MCF 10A (cell line): Measurements from ENCODE around the gene LGR4. TPM values are rescaled to one million over a fixed set of nuclear protein-coding genes. Genes with fewer than 3 reads are reported as not detected.

Source experiments
- BruUV-seq: library from RNA; stranded (reverse); fragments of 400-500 nt; replicated peaks from 2 replicates; lab custom pipeline; 2021; lab: Mats Ljungman, UMichigan
- CTCF ChIA-PET: fragments of 300-600 bp; sonication (Branson Sonifier 250); formaldehyde crosslinking; extraction: SDS; loops from one replicate; lab custom pipeline; 2021; ENCODE audit warnings: antibody characterized with exemption, inconsistent platforms; lab: Yijun Ruan, JAX
- POLR2A ChIA-PET: fragments of 300-600, 350-650 bp; sonication (Branson Sonifier 250); formaldehyde crosslinking; extraction: SDS; loops from one replicate; lab custom pipeline; 2020; ENCODE audit warnings: antibody characterized with exemption, inconsistent platforms; lab: Yijun Ruan, JAX
- DNase-seq: peaks from one replicate; pipeline ENCODE4 v3.0.0-alpha.2; 2018; ENCODE audit not compliant: unreplicated experiment
- H3K27ac Mint-ChIP-seq: one replicate; pipeline ENCODE4 v1.8.0; 2022; ENCODE audit warnings: mild to moderate bottlenecking, low read depth, mixed read lengths; ENCODE audit not compliant: unreplicated experiment
- H3K27me3 Mint-ChIP-seq: one replicate; pipeline ENCODE4 v1.8.0; 2022; ENCODE audit warnings: mixed read lengths; ENCODE audit not compliant: insufficient read depth, unreplicated experiment
- H3K36me3 Mint-ChIP-seq: one replicate; pipeline ENCODE4 v1.8.0; 2022; ENCODE audit warnings: mild to moderate bottlenecking, moderate library complexity, mixed read lengths; ENCODE audit not compliant: insufficient read depth, unreplicated experiment
- H3K4me1 Mint-ChIP-seq: one replicate; pipeline ENCODE4 v1.8.0; 2022; ENCODE audit warnings: mixed read lengths; ENCODE audit not compliant: insufficient read depth, unreplicated experiment
- H3K4me3 Mint-ChIP-seq: one replicate; pipeline ENCODE4 v1.8.0; 2022; ENCODE audit warnings: mild to moderate bottlenecking, moderate library complexity, mixed read lengths; ENCODE audit not compliant: unreplicated experiment
- H3K9me3 Mint-ChIP-seq: one replicate; pipeline ENCODE4 v1.8.0; 2022; ENCODE audit warnings: mixed read lengths; ENCODE audit not compliant: unreplicated experiment
- CTCF ChIP-seq: fragments of 200-600 bp; IDR thresholded peaks from one replicate; pipeline ENCODE4 v1.8.0; 2022; ENCODE audit warnings: antibody characterized with exemption, mild to moderate bottlenecking; ENCODE audit not compliant: unreplicated experiment
- intact Hi-C: fragments of 100-400 bp; cut with micrococcal nuclease; formaldehyde crosslinking; loops from 2 replicates; pipeline ENCODE4 v1.14.1; 2022
- total RNA-seq: library from RNA; stranded (reverse); gene quantifications from 2 replicates; pipeline ENCODE4 v1.2.3, GENCODE V29; 2022

The LGR4 gene
- total RNA-seq, 1 experiment from 2014 or later, result 14.2 TPM

GRCh38 chr11:27466363-27466762 is 6.2 kb downstream of the LGR4 start:
- intact Hi-C loops, result loop anchor here (5.0 kb wide), 1 partner anchor 64 kb away; no protein-coding TSS in a partner anchor
- peak overlapping the region; percentile 79 for H3K27ac Mint-ChIP-seq
- ChIA-PET POLR2A (interaction anchor here (0.6 to 5.3 kb wide), 12 partner anchors 10 to 103 kb away, joined by 3 to 92 read pairs (median 13); partner anchors contain the start of gene CCDC34), CTCF (interaction anchor here (1.3 kb wide), 1 partner anchor 9 kb away, joined by 6 read pairs; no protein-coding TSS in a partner anchor)
- H3K4me1 Mint-ChIP-seq, result peaks cover 49% of the 10 kb centered on the region
- no TSS peak for BruUV-seq
- no peaks in the 10 kb centered on the region for H3K27me3 Mint-ChIP-seq
- H3K9me3 Mint-ChIP-seq, result no peaks in the 10 kb centered on the region
- TF ChIP-seq CTCF, result no peak
- DNase-seq, result no peak
- peaks cover 10% of the 10 kb centered on the region for H3K36me3 Mint-ChIP-seq
- peak overlapping the region; percentile 10 for H3K4me3 Mint-ChIP-seq

- peak overlapping the region; percentile 38 for H3K4me3 Mint-ChIP-seq
- no peaks in the 10 kb centered on the region for H3K27me3 Mint-ChIP-seq
- intact Hi-C loops, result loop anchor here (5.0 kb wide), 1 partner anchor 63 kb away; no protein-coding TSS in a partner anchor
- peaks cover 10% of the 10 kb centered on the region for H3K36me3 Mint-ChIP-seq
- ChIA-PET POLR2A (interaction anchor here (0.6 to 5.3 kb wide), 21 partner anchors 7 to 656 kb away, joined by 3 to 92 read pairs (median 5); partner anchors contain the start of genes CCDC34 and LGR4), CTCF (interaction anchor here (0.7 to 2.0 kb wide), 5 partner anchors 8 to 306 kb away, joined by 3 to 6 read pairs (median 5); no protein-coding TSS in a partner anchor)
- H3K27ac Mint-ChIP-seq, result peak overlapping the region; percentile 79
- DNase-seq, result no peak
- no TSS peak for BruUV-seq
- H3K9me3 Mint-ChIP-seq, result no peaks in the 10 kb centered on the region
- TF ChIP-seq CTCF, result no peak
- peaks cover 48% of the 10 kb centered on the region for H3K4me1 Mint-ChIP-seq
These were observed 7.0 kb downstream of the LGR4 start for GRCh38 chr11:27465629-27466028.

- H3K27ac Mint-ChIP-seq, result peak overlapping the region; percentile 79
- H3K36me3 Mint-ChIP-seq, result peaks cover 10% of the 10 kb centered on the region
- DNase-seq, result no peak
- ChIA-PET CTCF (interaction anchor here (0.7 to 2.0 kb wide), 7 partner anchors 9 to 282 kb away, joined by 3 to 6 read pairs (median 5); no protein-coding TSS in a partner anchor), POLR2A (interaction anchor here (0.6 to 5.3 kb wide), 17 partner anchors 7 to 168 kb away, joined by 3 to 92 read pairs (median 9); partner anchors contain the start of genes CCDC34 and LGR4)
- peak overlapping the region; percentile 54 for H3K4me3 Mint-ChIP-seq
- H3K9me3 Mint-ChIP-seq, result no peaks in the 10 kb centered on the region
- H3K4me1 Mint-ChIP-seq, result peaks cover 43% of the 10 kb centered on the region
- BruUV-seq, result no TSS peak
- TF ChIP-seq CTCF, result no peak
- intact Hi-C loops, result loop anchor here (5.0 kb wide), 1 partner anchor 63 kb away; no protein-coding TSS in a partner anchor
- H3K27me3 Mint-ChIP-seq, result no peaks in the 10 kb centered on the region
These were observed 7.7 kb downstream of the LGR4 start for GRCh38 chr11:27464909-27465308.

- BruUV-seq, result no TSS peak
- Mint-ChIP-seq H3K9me3 (no peaks in the 10 kb centered on the region), H3K4me3 (peak overlapping the region; percentile 54), H3K27ac (peak overlapping the region; percentile 79), H3K27me3 (no peaks in the 10 kb centered on the region), H3K4me1 (peaks cover 43% of the 10 kb centered on the region), H3K36me3 (peaks cover 10% of the 10 kb centered on the region)
- ChIA-PET CTCF (interaction anchor here (0.7 to 2.0 kb wide), 6 partner anchors 8 to 281 kb away, joined by 3 to 6 read pairs (median 5); no protein-coding TSS in a partner anchor), POLR2A (interaction anchor here (0.6 to 5.3 kb wide), 15 partner anchors 8 to 651 kb away, joined by 3 to 92 read pairs (median 10); partner anchors contain the start of genes CCDC34 and LGR4)
- DNase-seq, result peak; percentile 85
- intact Hi-C loops, result no loop called here
- TF ChIP-seq CTCF, result no peak
These were observed 8.3 kb downstream of the LGR4 start for GRCh38 chr11:27464289-27464696.
